Measurements from ENCODE around the gene RSAD1. TPM values are rescaled to one million over a fixed set of nuclear protein-coding genes. Genes with fewer than 3 reads are reported as not detected.

Gene RSAD1
- total RNA-seq, 2 experiments from 2014 or later, result 44.6 to 44.7 TPM

DNA sequence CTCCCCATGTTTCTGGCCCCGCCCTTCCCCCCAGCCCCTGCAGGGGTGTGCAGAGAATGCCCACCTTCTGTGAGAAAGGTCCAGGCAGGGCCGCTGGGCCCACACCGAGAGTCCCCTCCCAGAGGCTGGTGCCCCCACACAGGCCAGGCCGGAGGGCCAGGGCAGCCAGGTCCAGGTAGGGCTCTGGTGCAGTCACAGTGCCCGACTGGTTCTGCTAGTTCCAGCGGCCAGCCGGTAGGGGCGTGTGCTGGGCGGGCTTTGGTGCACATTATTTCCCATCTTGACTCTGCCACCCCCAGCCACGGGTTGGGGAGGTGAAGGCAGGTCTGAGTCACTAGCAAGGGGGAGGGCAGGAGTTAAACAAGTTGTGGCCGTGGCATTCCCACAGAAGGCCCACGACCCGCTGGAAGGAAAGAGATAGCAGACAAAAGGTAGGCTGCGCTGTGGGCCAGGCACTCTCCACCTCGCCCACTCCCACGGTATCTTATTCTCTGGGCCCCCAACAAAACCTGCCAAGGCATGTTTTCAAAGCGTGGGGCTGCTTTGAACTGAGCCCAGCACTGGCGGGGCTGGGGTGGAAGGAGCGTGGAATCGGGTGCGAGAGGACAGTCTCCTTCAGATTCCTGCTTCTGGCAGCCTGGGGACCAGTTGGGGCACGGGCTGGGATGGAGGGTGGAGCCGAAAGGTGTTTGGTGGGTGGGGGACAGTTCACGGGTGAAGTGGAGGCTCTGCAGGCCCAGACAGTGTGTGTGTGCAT, 55.7 kb downstream of the RSAD1 start:
- Mint-ChIP-seq H3K36me3 (ENCODE audit: low read depth) (no peaks in the 10 kb centered on the region), H3K4me3 (no peak overlapping the region), H3K27me3 (peaks cover 68% of the 10 kb centered on the region), H3K27ac (no peak overlapping the region), H3K9me3 (no peaks in the 10 kb centered on the region), H3K4me1 (ENCODE audit: low read depth) (peaks cover 9% of the 10 kb centered on the region)
- peaks cover 20% of the 10 kb centered on the region for H3K4me1 ChIP-seq (ENCODE audit: insufficient read depth, low read length)
- POLR2A ChIA-PET, result interaction anchor here (0.6 kb wide), 1 partner anchor 62 kb away, joined by 3 read pairs; no protein-coding TSS in a partner anchor
- H3K9me3 ChIP-seq (ENCODE audit: control insufficient read depth in 1 of 2, insufficient read depth in 1 of 2, low read length in 2 of 2), result peaks cover 0 to 8% of the 10 kb centered on the region in 2 experiments
- TF ChIP-seq, protein P1, sequence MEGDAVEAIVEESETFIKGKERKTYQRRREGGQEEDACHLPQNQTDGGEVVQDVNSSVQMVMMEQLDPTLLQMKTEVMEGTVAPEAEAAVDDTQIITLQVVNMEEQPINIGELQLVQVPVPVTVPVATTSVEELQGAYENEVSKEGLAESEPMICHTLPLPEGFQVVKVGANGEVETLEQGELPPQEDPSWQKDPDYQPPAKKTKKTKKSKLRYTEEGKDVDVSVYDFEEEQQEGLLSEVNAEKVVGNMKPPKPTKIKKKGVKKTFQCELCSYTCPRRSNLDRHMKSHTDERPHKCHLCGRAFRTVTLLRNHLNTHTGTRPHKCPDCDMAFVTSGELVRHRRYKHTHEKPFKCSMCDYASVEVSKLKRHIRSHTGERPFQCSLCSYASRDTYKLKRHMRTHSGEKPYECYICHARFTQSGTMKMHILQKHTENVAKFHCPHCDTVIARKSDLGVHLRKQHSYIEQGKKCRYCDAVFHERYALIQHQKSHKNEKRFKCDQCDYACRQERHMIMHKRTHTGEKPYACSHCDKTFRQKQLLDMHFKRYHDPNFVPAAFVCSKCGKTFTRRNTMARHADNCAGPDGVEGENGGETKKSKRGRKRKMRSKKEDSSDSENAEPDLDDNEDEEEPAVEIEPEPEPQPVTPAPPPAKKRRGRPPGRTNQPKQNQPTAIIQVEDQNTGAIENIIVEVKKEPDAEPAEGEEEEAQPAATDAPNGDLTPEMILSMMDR (IDR thresholded peaks at IDR 0.05), result peak; percentile 16
- CTCF ChIA-PET, result no interaction called here
- intact Hi-C loops (cut with DNase I, micrococcal nuclease), result no loop called here
- H3K4me3 ChIP-seq (ENCODE audit: low read length), result no peak overlapping the region
- H3K27me3 ChIP-seq (ENCODE audit: control insufficient read depth in 1 of 2, insufficient read depth in 2 of 2, low read length in 2 of 2), result peaks cover 36 to 37% of the 10 kb centered on the region in 2 experiments
- DNase-seq (no peak), ATAC-seq (ENCODE audit: poor library complexity) (peak; percentile 51)
- H3K27ac ChIP-seq (ENCODE audit: low read depth in 1 of 2, low read length in 2 of 2), result no peak overlapping the region
- no peaks in the 10 kb centered on the region for H3K36me3 ChIP-seq (ENCODE audit: insufficient read depth, low read length)

DNA sequence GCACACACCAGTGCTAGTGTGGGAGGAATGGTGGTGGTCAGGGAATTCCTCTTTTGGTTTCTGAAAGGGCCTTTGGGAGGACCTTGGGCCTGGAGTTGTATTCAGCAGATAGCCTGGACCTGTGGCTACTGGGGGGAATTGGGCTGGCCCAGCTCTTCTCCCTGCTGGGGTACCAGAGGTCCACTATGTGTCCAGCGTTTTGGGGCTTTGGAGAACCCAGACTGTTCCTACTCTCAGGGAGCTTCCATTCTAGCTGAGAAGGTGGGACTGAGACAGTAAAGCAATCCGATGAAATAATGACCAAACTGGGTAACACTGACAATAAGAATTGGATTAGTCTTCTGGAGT, 56.3 kb downstream of the RSAD1 start:
- peaks cover 9% of the 10 kb centered on the region for H3K4me1 Mint-ChIP-seq (ENCODE audit: low read depth)
- ChIA-PET CTCF (no interaction called here), POLR2A (no interaction called here)
- H3K4me3 Mint-ChIP-seq, result no peak overlapping the region
- H3K36me3 Mint-ChIP-seq (ENCODE audit: low read depth), result no peaks in the 10 kb centered on the region
- Histone ChIP-seq H3K9me3 (ENCODE audit: control insufficient read depth in 1 of 2, insufficient read depth in 1 of 2, low read length in 2 of 2) (peaks cover 0 to 8% of the 10 kb centered on the region in 2 experiments), H3K27me3 (ENCODE audit: control insufficient read depth in 1 of 2, insufficient read depth in 2 of 2, low read length in 2 of 2) (peaks cover 35 to 37% of the 10 kb centered on the region in 2 experiments), H3K27ac (ENCODE audit: low read depth in 1 of 2, low read length in 2 of 2) (no peak overlapping the region), H3K36me3 (ENCODE audit: insufficient read depth, low read length) (no peaks in the 10 kb centered on the region), H3K4me1 (ENCODE audit: insufficient read depth, low read length) (peaks cover 20% of the 10 kb centered on the region), H3K4me3 (ENCODE audit: low read length) (no peak overlapping the region)
- TF ChIP-seq, protein P1 (IDR thresholded peaks at IDR 0.05), result no peak
- peaks cover 62% of the 10 kb centered on the region for H3K27me3 Mint-ChIP-seq
- intact Hi-C loops (cut with DNase I, micrococcal nuclease), result no loop called here
- ATAC-seq (ENCODE audit: poor library complexity), result no peak
- H3K9me3 Mint-ChIP-seq, result no peaks in the 10 kb centered on the region
- DNase-seq, result no peak
- H3K27ac Mint-ChIP-seq, result no peak overlapping the region

DNA sequence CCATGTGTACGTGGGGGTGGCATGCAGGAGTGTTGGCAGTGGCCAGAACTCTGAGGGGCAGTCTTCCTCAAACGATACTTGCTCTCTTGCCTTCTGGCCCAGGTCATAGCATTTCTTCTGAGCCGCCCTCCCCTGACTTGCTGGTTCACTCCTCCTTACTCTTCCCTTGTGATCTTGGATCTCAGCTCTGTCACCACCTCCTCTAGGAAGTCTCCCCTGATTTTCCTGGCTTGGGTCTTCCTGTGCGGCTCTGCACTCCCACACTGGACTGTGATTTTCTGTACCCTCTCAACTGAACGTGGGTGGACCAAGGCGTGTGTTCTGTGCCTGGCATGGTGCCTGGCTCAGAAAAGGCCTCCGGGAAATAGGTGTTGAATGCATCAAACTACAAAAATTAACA, 56.7 kb downstream of the RSAD1 start:
- Mint-ChIP-seq H3K36me3 (ENCODE audit: low read depth) (no peaks in the 10 kb centered on the region), H3K4me1 (ENCODE audit: low read depth) (peaks cover 9% of the 10 kb centered on the region), H3K27me3 (peaks cover 58% of the 10 kb centered on the region), H3K27ac (no peak overlapping the region), H3K4me3 (no peak overlapping the region), H3K9me3 (no peaks in the 10 kb centered on the region)
- ATAC-seq (ENCODE audit: poor library complexity), result no peak
- intact Hi-C loops (cut with DNase I, micrococcal nuclease), result no loop called here
- H3K4me1 ChIP-seq (ENCODE audit: insufficient read depth, low read length), result peaks cover 20% of the 10 kb centered on the region
- no peak overlapping the region for H3K27ac ChIP-seq (ENCODE audit: low read depth in 1 of 2, low read length in 2 of 2)
- no peak for DNase-seq
- TF ChIP-seq, protein P1 (IDR thresholded peaks at IDR 0.05), result no peak
- peaks cover 0 to 8% of the 10 kb centered on the region in 2 experiments for H3K9me3 ChIP-seq (ENCODE audit: control insufficient read depth in 1 of 2, insufficient read depth in 1 of 2, low read length in 2 of 2)
- CTCF ChIA-PET, result no interaction called here
- POLR2A ChIA-PET, result interaction anchor here (1.0 kb wide), 1 partner anchor 25 kb away, joined by 3 read pairs; the partner anchor contains the start of gene CACNA1G
- no peak overlapping the region for H3K4me3 ChIP-seq (ENCODE audit: low read length)
- no peaks in the 10 kb centered on the region for H3K36me3 ChIP-seq (ENCODE audit: insufficient read depth, low read length)
- H3K27me3 ChIP-seq (ENCODE audit: control insufficient read depth in 1 of 2, insufficient read depth in 2 of 2, low read length in 2 of 2), result peaks cover 33 to 34% of the 10 kb centered on the region in 2 experiments

Other genes starting within 250 kb of the RSAD1 start
- gene TMEM92, start 204.4 kb upstream of the RSAD1 start, total RNA-seq, result not detected
- gene XYLT2, start 132.7 kb upstream of the RSAD1 start, total RNA-seq, result 10 to 100 TPM; 11.0 to 12.2 TPM
- gene MRPL27, start 105.7 kb upstream of the RSAD1 start, total RNA-seq, result 10 to 100 TPM; 13.7 to 14.8 TPM
- gene EME1, start 105.6 kb upstream of the RSAD1 start, total RNA-seq, result under 1 TPM; 0.36 to 0.92 TPM
- 10 to 100 TPM; 45.1 to 51.5 TPM for gene LRRC59, start 81.3 kb upstream of the RSAD1 start, total RNA-seq
- gene ACSF2, start 52.6 kb upstream of the RSAD1 start, total RNA-seq, result 10 to 100 TPM; 11.9 to 13.9 TPM
- not detected for gene CHAD, start 10.0 kb upstream of the RSAD1 start, total RNA-seq
- 1 to 10 TPM in 1 of 2 experiments, under 1 TPM in 1; 0.78 to 1.5 TPM for gene MYCBPAP, start 29.6 kb downstream of the RSAD1 start, total RNA-seq
- not detected for gene EPN3, start 53.9 kb downstream of the RSAD1 start, total RNA-seq
- 10 to 100 TPM; 10.2 to 10.3 TPM for gene SPATA20, start 68.3 kb downstream of the RSAD1 start, total RNA-seq
- not detected for gene CACNA1G, start 81.9 kb downstream of the RSAD1 start, total RNA-seq
- under 1 TPM in 1 of 2 experiments, not detected in 1; 0.19 TPM for gene ABCC3, start 156.0 kb downstream of the RSAD1 start, total RNA-seq
- gene ANKRD40, start 229.1 kb downstream of the RSAD1 start, total RNA-seq, result 10 to 100 TPM; 22.8 to 24.0 TPM
- 100 to 1,000 TPM; 116 to 126 TPM for gene LUC7L3, start 240.7 kb downstream of the RSAD1 start, total RNA-seq